Activated CD4-positive, alpha-beta T cell treated with anti-CD3 and anti-CD28 coated beads for 4 hours (primary cell): ENCODE data around the gene TGFB3.
"Not testable (repeated sequence)": the region's sequence is repeated elsewhere in the genome, so short reads cannot be mapped to it uniquely, and the experiment has no call there.

Source experiments
- DNase-seq, 2 donors: peaks; one replicate each; pipeline ENCODE4 v3.0.0-alpha.2; 2020

The TGFB3 gene

GRCh38 chr14:75981426-75982265 is at the start of gene TGFB3:
Gene TGFB3, minus strand, starts transcription at chr14:75981995. Its CDS starts 1,102 bp downstream, at chr14:75980893.
- DNase-seq: peak; percentile 52 to 63

DNA sequence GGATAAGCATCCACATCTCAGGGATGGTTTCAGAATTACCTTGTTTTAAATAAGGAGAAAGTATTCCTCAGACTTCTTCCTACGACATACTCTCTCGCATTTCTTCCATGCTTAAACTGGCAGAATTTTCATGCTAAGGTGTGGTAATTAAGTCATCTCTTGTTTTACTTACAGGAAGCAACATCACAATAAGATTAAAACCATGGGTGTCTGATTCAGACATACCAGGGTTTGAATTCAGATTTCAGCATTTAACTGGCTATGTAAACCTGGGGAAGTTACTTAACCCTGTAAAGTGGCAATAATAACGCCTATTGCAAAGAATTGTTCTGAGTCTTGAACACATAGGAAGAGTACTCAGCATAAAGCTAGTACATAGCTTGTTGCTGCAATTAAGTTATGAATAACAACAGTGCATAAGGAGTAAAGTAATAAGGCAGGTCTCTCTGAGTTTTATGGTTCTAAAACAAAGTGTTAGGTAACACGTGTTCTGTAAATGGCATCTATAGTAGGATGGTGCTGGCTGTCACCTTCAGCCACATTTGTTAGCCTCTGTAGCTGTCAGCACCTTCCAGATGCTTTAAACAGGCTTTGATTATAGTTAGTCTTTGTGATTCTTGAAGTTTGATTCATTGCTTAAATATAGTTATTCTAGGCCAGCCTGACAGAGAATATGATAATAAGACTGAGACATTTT is 42.6 kb upstream of the TGFB3 start:
- DNase-seq: no peak

GRCh38 chr14:76023757-76024156 is 42.0 kb upstream of the TGFB3 start:
- no peak for DNase-seq

- no peak for DNase-seq
Observed at GRCh38 chr14:76022991-76023390, 41.2 kb upstream of the TGFB3 start.

GRCh38 chr14:76019676-76020075 is 37.9 kb upstream of the TGFB3 start:
- no peak for DNase-seq

- DNase-seq: no peak
Observed at GRCh38 chr14:76015668-76016067, 33.9 kb upstream of the TGFB3 start.

DNA sequence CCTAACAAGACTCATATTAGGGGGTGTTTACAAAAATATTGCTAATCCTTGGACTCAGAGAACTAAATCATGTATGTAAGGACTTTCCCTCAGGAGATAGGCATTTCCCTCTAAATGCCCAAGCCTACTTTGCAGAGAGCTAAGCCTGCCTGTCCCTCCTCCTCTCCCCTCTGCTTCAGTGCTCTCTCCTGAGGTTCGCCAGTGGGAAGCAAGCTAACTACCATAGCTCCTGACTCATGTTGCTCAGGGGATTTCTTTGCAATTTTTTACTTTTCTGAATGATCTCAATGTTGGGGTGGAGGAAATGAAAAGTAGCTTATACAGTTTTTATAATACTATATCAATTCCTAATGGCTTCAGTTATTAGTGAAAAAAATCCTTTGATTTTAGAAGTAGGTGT is 33.4 kb upstream of the TGFB3 start:
- DNase-seq: no peak

DNA sequence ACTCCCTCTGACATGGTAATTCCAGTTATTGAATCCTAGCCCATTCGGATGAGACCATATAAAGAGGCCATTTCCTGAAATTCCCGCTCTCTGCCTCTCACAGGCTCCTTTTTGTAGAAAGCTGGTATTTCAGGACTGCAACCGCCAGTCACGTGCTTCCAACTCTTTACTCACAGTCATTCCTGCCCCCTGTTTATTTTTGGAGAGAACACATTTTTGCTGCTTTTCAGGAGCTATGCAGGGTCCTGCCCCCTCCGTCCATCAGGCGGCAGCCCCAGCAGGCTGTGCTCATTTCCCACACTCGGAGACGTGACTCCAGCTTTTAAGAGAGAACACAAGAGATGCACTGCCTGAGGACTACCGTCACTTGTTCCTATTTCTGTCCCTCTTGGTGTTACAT is 30.6 kb upstream of the TGFB3 start:
- no peak for DNase-seq

DNA sequence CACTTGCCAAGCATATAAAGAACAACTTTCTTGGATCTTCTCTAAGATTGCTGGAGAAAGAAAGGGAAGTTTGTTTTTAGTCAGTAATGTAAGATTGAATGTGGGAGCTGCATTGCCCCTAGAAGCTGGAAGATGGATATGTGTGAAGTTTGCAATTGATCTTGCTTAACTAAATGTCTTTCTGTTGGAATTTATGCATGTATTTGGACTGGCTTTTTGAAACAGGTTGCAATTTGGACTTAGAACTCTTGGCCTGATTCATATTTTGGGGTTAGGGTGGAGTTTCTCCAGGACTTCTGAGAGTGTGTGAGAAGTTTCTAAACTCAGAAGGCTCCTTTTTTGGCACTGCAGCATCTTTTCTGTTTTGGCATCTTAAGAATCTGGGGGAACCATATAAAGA is 30.1 kb upstream of the TGFB3 start:
- DNase-seq: no peak

GRCh38 chr14:76009627-76010026 is 27.8 kb upstream of the TGFB3 start:
- not testable (repeated sequence) for DNase-seq

GRCh38 chr14:76007852-76008251 is 26.1 kb upstream of the TGFB3 start:
- DNase-seq: no peak

GRCh38 chr14:76007379-76007778 is 25.6 kb upstream of the TGFB3 start:
- DNase-seq: no peak

DNA sequence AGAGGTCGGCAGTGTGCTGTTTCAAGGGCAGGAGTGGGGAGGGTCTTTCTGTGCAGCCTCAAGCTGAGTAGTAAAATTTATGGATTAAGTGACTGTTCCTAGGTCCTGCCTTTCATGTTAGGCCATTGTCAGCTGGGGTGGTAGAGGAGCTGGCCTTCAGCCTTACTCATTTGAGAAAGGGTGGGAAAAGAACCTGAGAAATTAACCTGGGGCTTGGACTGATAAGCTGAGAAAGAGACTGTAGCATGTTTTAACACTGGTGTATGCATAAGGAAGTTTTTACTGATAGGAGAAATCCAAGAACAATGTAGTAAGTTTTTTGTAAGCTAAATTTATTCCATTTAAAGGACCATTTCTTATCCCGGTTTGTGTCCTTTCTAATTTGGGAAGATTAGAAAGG is 24.5 kb upstream of the TGFB3 start:
- no peak for DNase-seq

DNA sequence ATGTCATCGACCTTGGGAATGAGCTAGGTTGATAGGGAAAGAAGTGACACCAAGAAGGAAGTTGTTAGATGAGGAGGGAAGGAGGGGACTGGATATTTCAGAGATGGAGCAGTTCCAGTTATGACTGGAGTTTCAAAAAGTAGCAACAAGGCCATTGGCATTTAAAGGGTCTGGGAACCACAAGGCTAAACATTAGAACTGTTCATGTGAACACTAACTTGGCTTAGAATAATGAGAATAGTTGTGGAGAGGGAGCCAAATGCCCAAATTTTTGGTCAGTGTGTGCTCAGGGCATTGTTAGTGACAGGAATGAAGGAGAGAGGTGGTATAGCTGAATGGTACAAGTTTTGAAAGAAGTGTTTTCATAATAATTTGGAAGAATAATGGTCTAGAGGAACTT is 20.6 kb upstream of the TGFB3 start:
- DNase-seq: no peak

DNA sequence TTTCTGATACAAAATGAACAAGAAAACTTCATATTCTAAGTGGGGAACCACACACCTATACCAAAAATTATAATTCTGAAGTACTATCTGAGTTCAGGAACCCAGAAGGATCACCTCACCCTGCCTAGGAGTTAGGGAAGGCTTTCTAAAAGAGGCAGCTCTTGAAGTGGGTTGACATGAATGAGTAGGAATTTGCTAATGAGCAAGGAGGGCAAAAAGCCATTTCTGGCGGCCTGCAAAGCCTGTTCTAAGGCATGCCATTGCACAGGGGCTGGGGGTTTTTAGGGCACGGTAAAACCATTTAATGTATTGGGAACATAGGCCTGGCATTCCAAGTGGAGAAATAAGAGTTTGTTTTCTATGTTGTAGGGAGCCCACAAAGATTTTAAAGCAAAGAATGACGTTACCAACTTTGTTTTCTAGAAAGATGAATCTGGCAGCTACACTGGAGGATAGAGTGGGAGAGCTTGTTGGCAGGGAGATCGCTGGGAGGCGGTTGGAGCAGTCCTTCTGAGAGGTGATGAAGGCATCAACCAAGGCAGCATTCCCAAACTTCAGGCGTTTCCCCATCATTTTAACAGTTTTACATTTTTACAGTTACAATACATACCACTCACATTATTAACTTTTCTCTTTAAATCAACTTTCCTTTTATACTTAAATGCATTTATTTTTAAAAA is 17.9 kb upstream of the TGFB3 start:
- DNase-seq: no peak

GRCh38 chr14:75996488-75996887 is 14.7 kb upstream of the TGFB3 start:
- no peak for DNase-seq

DNA sequence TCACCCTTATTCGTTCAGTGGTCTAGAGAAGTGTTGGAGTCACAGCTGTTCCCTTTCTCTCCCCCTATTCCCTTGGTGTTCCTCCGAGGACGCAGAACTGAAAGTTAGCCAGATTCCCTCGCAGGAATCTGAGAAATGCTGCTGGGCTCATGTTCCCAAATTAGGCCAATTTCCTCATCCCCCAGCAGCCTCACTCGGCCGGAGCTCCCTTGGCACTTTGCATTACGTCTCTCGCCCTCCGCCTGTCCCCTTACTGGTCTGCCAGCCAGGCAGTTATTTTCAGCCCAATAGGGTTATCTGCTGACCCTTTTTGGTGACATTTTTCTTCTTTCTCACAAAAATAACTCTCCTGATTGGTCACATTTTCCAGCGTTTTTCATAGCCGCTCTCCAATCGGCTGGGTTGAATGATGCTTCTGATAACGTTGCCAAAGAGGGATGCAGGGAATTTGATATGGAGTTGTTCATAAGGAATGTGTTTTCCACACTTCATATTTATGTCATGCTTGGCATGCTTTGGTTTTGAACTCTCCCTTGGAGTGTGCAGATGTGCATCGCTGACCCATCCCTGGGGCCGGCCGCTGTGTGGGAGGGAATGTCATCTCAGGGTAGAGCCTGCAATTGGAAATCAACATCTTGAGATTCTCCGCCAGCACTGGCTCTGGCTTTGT is 13.7 kb upstream of the TGFB3 start:
- DNase-seq: no peak

DNA sequence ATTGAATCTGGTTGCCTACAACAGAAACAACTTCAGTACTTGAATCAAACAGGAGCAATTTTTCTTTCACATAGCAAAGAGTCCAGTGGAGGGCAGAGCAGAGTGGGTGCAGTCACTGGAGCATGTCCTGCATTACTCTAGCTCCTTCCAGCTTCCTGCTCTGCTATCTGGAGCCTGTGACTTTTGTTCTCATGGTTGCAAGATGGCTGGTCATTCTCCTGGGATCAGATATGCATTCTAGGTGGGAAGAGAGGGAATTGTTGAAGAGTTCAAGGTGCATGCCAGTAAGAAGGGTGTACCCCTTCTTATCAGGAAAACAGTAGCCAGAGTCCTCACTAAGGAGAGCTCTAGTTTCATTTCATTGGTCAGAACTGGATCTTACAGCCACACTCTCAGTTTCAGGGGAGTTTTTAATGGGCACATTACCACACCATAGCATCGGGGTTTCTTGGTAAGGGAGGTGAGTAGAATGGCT is 11.8 kb upstream of the TGFB3 start:
- no peak for DNase-seq

GRCh38 chr14:75991753-75992152 is 10.0 kb upstream of the TGFB3 start:
- DNase-seq: no peak

DNA sequence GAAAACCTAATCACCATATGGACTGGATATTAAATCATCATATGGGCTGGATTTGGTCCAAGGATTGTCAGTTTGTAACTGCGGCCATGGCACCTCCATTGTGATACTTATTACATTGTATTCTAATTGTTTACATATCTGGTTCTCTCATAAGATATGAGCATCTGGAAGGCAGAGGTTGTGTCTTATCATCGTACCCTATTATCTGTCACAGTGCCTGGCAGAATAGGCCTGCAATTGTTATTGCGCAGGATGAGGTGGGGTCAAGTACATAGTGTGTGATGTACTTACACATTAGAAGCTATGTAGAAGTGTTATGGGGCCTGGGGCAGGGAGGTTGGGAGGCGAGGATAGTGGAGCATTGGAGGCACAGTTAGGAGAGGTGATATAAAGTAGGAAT is 8.5 kb upstream of the TGFB3 start:
- DNase-seq: no peak

DNA sequence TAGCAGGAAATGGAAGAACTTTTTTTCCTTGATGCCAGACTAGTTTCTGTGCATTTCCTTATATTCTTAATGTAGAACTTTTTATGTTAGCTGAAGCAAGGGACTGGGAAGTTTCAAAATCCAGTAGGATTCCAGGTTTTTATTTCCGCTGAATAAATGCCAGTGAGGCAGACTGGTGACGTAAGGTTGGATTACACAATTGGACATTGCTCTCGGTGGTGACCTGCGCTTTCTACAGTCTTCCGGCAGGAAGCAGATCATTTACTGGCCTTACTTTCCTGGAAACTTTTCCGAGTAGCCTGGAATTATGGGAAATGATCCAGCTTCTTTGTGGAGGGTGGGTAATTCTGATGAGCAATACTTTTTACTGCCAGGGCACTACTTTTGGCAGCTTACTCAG is 7.3 kb upstream of the TGFB3 start:
- DNase-seq: no peak

DNA sequence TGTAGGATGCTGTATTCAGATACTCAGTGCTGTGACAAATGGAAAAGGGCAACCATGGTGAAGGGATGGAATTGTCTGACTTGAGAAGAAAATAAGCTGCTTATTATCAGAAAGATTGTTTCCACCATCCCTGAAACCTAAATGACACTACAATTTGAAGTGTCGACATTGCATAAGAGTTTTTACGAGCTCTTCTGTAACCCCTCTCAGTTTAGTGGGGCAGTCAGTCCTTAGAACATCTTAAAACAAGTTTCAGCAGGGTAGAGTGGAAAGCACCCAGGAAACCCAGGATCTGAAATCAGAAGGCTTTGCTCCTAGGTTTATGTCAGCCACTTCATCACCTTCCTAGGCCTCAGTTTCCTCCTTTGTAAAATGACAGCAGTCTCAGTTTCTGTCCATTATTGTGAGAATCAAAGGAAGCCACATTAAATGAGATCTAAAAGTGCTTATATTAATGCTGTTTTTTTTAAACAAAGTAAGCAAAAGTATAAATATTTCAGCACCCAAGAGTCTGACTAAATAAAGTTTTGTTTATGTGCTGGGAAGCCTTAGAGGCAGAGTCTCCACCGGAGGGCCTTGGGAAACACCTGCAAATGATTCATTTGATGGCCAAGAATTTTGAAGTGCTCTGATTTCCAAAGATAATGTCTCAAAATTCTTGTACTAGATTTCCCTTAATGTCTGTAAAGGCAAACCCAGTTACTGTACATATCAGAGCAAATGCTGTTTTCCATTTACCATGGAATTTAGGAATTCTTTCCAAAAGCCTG is 5.6 kb upstream of the TGFB3 start:
- DNase-seq: no peak

GRCh38 chr14:75986439-75986765 is 4.6 kb upstream of the TGFB3 start:
- no peak for DNase-seq
